Neural progenitor cell (in vitro differentiated cells): Measurements from ENCODE around the gene PAX5.

ENCODE experiments used
- EZH2phosphoT487 ChIP-seq: fragments of 200-600 bp; sonication (generic); IDR thresholded peaks from 2 replicates; pipeline ENCODE4 v1.6.1; 2017; ENCODE audit warnings: antibody characterized with exemption
- TF ChIP-seq, protein P1 (sequence below): fragments of 200-600 bp; sonication (generic); IDR thresholded peaks from 2 replicates; pipeline ENCODE4 v1.5.1; 2017; ENCODE audit warnings: antibody characterized with exemption, mild to moderate bottlenecking

DNA sequence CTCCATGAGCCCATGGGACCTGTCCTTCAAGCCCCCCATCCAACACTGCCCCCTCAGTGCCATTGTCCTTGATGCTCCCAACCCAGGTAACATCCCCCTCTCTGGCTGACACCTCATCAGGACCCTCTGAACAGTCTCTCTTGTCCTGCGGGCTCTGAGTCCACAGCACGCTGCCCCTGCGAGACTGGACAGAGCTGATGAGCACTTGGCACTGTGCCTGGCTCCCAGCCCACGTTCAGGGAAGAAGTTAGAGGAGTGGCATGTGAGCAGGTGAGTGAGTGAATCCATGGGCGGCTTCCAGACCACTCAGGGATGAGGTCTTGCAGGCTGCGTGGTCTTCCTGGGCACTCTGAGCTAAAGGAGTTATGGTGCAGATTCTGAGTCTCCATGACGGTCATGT is 70.7 kb downstream of the PAX5 start:
- TF ChIP-seq, protein P1, sequence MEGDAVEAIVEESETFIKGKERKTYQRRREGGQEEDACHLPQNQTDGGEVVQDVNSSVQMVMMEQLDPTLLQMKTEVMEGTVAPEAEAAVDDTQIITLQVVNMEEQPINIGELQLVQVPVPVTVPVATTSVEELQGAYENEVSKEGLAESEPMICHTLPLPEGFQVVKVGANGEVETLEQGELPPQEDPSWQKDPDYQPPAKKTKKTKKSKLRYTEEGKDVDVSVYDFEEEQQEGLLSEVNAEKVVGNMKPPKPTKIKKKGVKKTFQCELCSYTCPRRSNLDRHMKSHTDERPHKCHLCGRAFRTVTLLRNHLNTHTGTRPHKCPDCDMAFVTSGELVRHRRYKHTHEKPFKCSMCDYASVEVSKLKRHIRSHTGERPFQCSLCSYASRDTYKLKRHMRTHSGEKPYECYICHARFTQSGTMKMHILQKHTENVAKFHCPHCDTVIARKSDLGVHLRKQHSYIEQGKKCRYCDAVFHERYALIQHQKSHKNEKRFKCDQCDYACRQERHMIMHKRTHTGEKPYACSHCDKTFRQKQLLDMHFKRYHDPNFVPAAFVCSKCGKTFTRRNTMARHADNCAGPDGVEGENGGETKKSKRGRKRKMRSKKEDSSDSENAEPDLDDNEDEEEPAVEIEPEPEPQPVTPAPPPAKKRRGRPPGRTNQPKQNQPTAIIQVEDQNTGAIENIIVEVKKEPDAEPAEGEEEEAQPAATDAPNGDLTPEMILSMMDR = no peak
- no peak for TF ChIP-seq EZH2phosphoT487
